SU-DHL-6 (cell line): Measurements from ENCODE around the gene RPP25L.
A peak's percentile ranks its signal among the peaks of the same experiment; 100 is the strongest.

Experiments used
- CTCF ChIP-seq: fragments of 200-600 bp; sonication (generic); IDR thresholded peaks from one replicate; pipeline ENCODE4 v1.5.1; 2017; ENCODE audit warnings: antibody characterized with exemption, mild to moderate bottlenecking, low read length, moderate library complexity; ENCODE audit not compliant: insufficient read depth, poor library complexity, severe bottlenecking
- EZH2phosphoT487 ChIP-seq: fragments of 200-600 bp; sonication (generic), shearing (Covaris generic); conservative IDR thresholded peaks from 2 replicates; pipeline ENCODE4 v1.6.1; 2018; ENCODE audit warnings: mild to moderate bottlenecking, antibody characterized with exemption, low read length, moderate library complexity, mixed read lengths

- peak; percentile 96 for TF ChIP-seq CTCF
- no peak for TF ChIP-seq EZH2phosphoT487
Observed at GRCh38 chr9:34612788-34613390, 992 bp upstream of the RPP25L start.
